Endothelial cell of umbilical vein (primary cell): ENCODE measurements around the gene MRPL17.

ENCODE experiments used
- CTCF ChIP-seq, 2 donors: IDR thresholded peaks; 1 replicate in 1 of 2; 2 replicates in 1 of 2; pipeline ENCODE4 v1.5.1; 2011; ENCODE audit warnings: low read length in 2 of 2, mild to moderate bottlenecking in 2 of 2, moderate library complexity in 2 of 2, control low read depth in 1 of 2, inconsistent platforms in 1 of 2, low read depth in 1 of 2; ENCODE audit not compliant: insufficient read depth in 1 of 2; ENCODE audit errors: extremely low read depth in 1 of 2
- EZH2 ChIP-seq: IDR thresholded peaks from 2 replicates; pipeline ENCODE4 v1.6.1; 2012; ENCODE audit warnings: borderline replicate concordance, low read depth, mild to moderate bottlenecking, moderate library complexity, low read length, inconsistent platforms; ENCODE audit not compliant: severe bottlenecking
- FOS ChIP-seq: IDR thresholded peaks from 2 replicates; pipeline ENCODE4 v1.6.1; 2011; ENCODE audit warnings: mild to moderate bottlenecking, low read length, moderate library complexity, borderline replicate concordance; ENCODE audit not compliant: insufficient read depth
- GATA2 ChIP-seq: IDR thresholded peaks from 2 replicates; pipeline ENCODE4 v1.7.0; 2011; ENCODE audit warnings: low read depth, mild to moderate bottlenecking, moderate library complexity, mixed read lengths, low read length; ENCODE audit not compliant: insufficient read length, insufficient read depth
- JUN ChIP-seq: IDR thresholded peaks from 2 replicates; pipeline ENCODE4 v1.6.1; 2011; ENCODE audit warnings: borderline replicate concordance, low read depth; ENCODE audit not compliant: insufficient read length, insufficient read depth
- MAX ChIP-seq: IDR thresholded peaks from 2 replicates; pipeline ENCODE4 v1.6.1; 2011; ENCODE audit not compliant: insufficient read depth, insufficient read length
- MYC ChIP-seq: IDR thresholded peaks from one replicate; pipeline ENCODE4 v1.6.1; 2011; ENCODE audit warnings: mild to moderate bottlenecking, low read depth, low read length
- POLR2A ChIP-seq: IDR thresholded peaks from 2 replicates; pipeline ENCODE4 v1.6.1; 2012; ENCODE audit warnings: low read depth, mild to moderate bottlenecking, control low read depth, low read length
- POLR2AphosphoS5 ChIP-seq: IDR thresholded peaks from 2 replicates; pipeline ENCODE4 v1.6.1; 2012; ENCODE audit warnings: low read depth, mild to moderate bottlenecking, control low read depth, low read length, moderate library complexity; ENCODE audit not compliant: insufficient read depth

- TF ChIP-seq POLR2AphosphoS5 (no peak), CTCF (IDR thresholded peaks at IDR 0.05; ENCODE audit: extremely low read depth in 1 of 2, insufficient read depth in 1 of 2, low read depth in 1 of 2, low read length in 2 of 2) (no peak), POLR2A (no peak), MYC (no peak), GATA2 (no peak), EZH2 (no peak), FOS (no peak), MAX (no peak), JUN (no peak)
Measured at GRCh38 chr11:6708876-6709275, 25.7 kb upstream of the MRPL17 start.
